Measurements from ENCODE around the gene CCDC78.

The CCDC78 gene

DNA sequence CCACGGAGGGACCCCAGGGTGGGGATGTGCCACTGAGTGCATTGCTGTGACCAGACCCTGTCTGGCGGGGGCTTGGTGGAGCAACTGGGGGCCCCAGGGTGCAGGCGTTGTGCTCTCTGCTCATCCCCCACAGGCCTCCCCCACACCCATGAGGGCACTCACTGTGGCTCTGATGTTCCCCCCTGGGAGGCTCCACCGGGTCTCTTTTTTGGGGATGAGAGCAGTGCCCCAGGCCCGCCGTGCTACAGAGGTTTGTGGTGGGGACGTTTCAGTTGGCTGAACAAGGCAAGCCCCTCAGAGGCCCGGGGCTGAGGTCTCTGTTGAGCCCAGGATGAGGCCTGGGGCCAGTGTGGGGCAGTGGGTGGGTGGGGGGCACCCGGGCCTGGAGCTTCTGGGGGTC is 2.5 kb downstream of the CCDC78 start:
- Histone ChIP-seq H3K27me3 (no peaks in the 10 kb centered on the region), H3K36me3 (peaks cover 18% of the 10 kb centered on the region; the same call in 1 of the 2 replicates), H3K9me3 (no peaks in the 10 kb centered on the region), H3K4me1 (peaks cover 17% of the 10 kb centered on the region), H3K4me3 (ENCODE audit: low read depth, low read length) (no peak overlapping the region)
- no peak for TF ChIP-seq CTCF (IDR thresholded peaks at IDR 0.05; ENCODE audit: low read depth, low read length)
- no peak for DNase-seq

DNA sequence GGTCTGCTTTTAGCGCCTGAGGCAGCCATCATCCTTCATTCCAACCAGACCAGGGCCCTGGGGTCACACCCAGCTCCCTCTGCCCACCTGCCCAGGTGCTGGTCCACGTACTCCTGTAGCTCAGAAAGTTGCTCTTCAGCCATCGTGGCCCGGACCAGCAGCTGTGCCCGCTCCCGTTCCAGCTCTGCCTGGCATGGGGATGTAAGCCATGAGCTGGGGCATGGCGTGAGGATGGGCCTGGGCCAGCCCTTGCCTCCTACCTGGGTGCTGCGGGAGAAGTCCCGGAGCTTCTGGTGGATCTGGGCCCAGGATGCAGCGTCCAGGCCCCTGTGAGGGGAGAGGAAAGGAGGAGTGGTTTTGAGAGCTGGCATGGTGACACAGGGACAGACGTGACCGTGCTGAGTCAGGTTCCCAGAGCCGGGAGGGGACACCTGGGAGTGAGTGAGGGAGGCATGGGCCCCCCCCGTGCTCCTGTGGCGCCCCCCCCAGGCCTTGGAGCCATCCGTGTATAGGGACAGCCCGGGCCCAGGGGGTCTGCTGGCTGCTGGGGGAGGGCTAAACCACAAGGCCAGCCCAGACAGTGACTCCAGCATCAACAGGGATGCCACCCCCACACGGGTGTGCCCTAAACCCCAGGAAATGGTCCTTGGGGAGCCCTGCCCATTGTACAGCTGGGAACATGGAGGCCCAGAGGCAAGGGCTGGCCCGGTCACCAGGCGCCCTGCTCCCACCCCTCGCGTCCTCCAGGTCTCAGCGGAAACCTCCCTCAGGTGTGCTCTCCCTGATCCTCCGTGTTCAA is 3.2 kb downstream of the CCDC78 start:
- peaks cover 17% of the 10 kb centered on the region for H3K4me1 ChIP-seq
- H3K36me3 ChIP-seq: peaks cover 18% of the 10 kb centered on the region; the same call in 1 of the 2 replicates
- no peak for TF ChIP-seq CTCF (IDR thresholded peaks at IDR 0.05; ENCODE audit: low read depth, low read length)
- no peaks in the 10 kb centered on the region for H3K9me3 ChIP-seq
- H3K4me3 ChIP-seq (ENCODE audit: low read depth, low read length): no peak overlapping the region
- no peak for DNase-seq
- H3K27me3 ChIP-seq: no peaks in the 10 kb centered on the region

GRCh38 chr16:721765-722540 is 4.3 kb downstream of the CCDC78 start:
- H3K4me3 ChIP-seq (ENCODE audit: low read depth, low read length): peak overlapping the region; percentile 79
- H3K9me3 ChIP-seq: no peaks in the 10 kb centered on the region
- H3K27me3 ChIP-seq: no peaks in the 10 kb centered on the region
- peaks cover 19% of the 10 kb centered on the region; the same call in 1 of the 2 replicates for H3K36me3 ChIP-seq
- no peak for TF ChIP-seq CTCF (IDR thresholded peaks at IDR 0.05; ENCODE audit: low read depth, low read length)
- peaks cover 18% of the 10 kb centered on the region for H3K4me1 ChIP-seq
- DNase-seq: no peak

DNA sequence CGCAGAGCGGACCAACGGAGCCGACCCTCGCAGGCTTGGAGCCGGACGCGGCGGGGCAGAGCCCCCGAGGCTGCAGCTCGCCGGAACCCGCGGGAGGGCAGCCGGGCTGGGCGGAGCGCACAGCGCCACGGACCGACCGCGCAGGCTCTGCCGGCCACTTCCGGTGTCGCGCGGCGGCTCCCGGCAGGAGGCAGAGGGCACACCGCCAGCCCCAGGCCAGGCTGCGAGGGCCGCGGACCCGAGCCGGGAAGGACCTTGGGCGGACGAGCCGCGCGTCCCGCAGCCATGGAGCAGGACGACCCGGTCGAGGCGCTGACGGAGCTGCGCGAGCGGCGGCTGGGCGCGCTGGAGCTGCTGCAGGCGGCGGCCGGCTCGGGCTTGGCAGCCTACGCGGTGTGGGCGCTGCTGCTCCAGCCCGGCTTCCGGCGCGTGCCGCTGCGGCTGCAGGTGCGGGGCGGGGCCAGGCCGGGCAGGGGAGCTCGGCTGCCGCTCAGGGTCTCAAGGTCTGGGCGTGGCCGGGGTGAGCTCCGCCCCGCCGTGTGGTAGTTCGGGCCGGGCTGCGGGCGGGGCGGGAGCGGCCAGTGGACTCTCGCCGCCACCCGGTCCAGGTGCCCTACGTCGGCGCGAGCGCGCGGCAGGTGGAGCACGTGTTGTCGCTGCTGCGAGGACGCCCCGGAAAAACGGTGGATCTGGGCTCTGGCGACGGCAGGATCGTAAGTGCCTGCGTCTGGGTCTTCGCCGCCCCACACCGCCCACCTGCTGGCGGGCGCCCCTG is 5.1 kb downstream of the CCDC78 start, which contains the start of gene ANTKMT:
Gene ANTKMT, plus strand, starts transcription at position 157 of the 775 bp plus-strand sequence. Its CDS starts 129 bp downstream, at position 286.
- Histone ChIP-seq H3K27me3 (no peaks in the 10 kb centered on the region), H3K4me3 (ENCODE audit: low read depth, low read length) (peak within 1 kb of the TSS; percentile 79), H3K4me1 (peaks cover 20% of the 10 kb centered on the region), H3K36me3 (peaks cover 23% of the 10 kb centered on the region), H3K9me3 (no peaks in the 10 kb centered on the region)
- DNase-seq: peak; percentile 93
- no peak for TF ChIP-seq CTCF (IDR thresholded peaks at IDR 0.05; ENCODE audit: low read depth, low read length)

- DNase-seq: peak; percentile 89
- no peaks in the 10 kb centered on the region for H3K27me3 ChIP-seq
- 0 out of 2 replicates have a peak, but pooled peaks have one; percentile 7 for TF ChIP-seq CTCF (IDR thresholded peaks at IDR 0.05; ENCODE audit: low read depth, low read length)
- H3K4me1 ChIP-seq: peaks cover 17% of the 10 kb centered on the region
- peaks cover 23% of the 10 kb centered on the region for H3K36me3 ChIP-seq
- peak overlapping the region; percentile 79 for H3K4me3 ChIP-seq (ENCODE audit: low read depth, low read length)
- H3K9me3 ChIP-seq: no peaks in the 10 kb centered on the region
Measured at GRCh38 chr16:720447-720989, 5.7 kb downstream of the CCDC78 start.
